ENCODE data around the gene MRTFB.

MRTFB gene

GRCh38 chr16:14129502-14129901 lies 58.4 kb downstream of the MRTFB start:
- DNase-seq (ENCODE audit: low read depth in 2 of 3, low spot score in 2 of 3): no peak

GRCh38 chr16:14131774-14132695 lies 60.9 kb downstream of the MRTFB start:
- DNase-seq (ENCODE audit: low read depth in 2 of 3, low spot score in 2 of 3): no peak

GRCh38 chr16:14132696-14133048 lies 61.6 kb downstream of the MRTFB start:
- no peak for DNase-seq (ENCODE audit: low read depth in 2 of 3, low spot score in 2 of 3)

- no peak for DNase-seq (ENCODE audit: low read depth in 2 of 3, low spot score in 2 of 3)
Observed at GRCh38 chr16:14133907-14134306, 62.8 kb downstream of the MRTFB start.

GRCh38 chr16:14135704-14136103 lies 64.6 kb downstream of the MRTFB start:
- DNase-seq (ENCODE audit: low read depth in 2 of 3, low spot score in 2 of 3): no peak

- DNase-seq (ENCODE audit: low read depth in 2 of 3, low spot score in 2 of 3): no peak
Observed at GRCh38 chr16:14139872-14140271, 68.8 kb downstream of the MRTFB start.

- no peak for DNase-seq (ENCODE audit: low read depth in 2 of 3, low spot score in 2 of 3)
Observed at GRCh38 chr16:14140923-14141322, 69.8 kb downstream of the MRTFB start.

- no peak for DNase-seq (ENCODE audit: low read depth in 2 of 3, low spot score in 2 of 3)
Observed at GRCh38 chr16:14146445-14146844, 75.3 kb downstream of the MRTFB start.

GRCh38 chr16:14148016-14148415 lies 76.9 kb downstream of the MRTFB start:
- no peak for DNase-seq (ENCODE audit: low read depth in 2 of 3, low spot score in 2 of 3)

- no peak for DNase-seq (ENCODE audit: low read depth in 2 of 3, low spot score in 2 of 3)
Observed at GRCh38 chr16:14148569-14148968, 77.5 kb downstream of the MRTFB start.

- no peak for DNase-seq (ENCODE audit: low read depth in 2 of 3, low spot score in 2 of 3)
Observed at GRCh38 chr16:14150796-14151195, 79.7 kb downstream of the MRTFB start.

- no peak for DNase-seq (ENCODE audit: low read depth in 2 of 3, low spot score in 2 of 3)
Observed at GRCh38 chr16:14151256-14152030, 80.3 kb downstream of the MRTFB start.

- no peak for DNase-seq (ENCODE audit: low read depth in 2 of 3, low spot score in 2 of 3)
Observed at GRCh38 chr16:14155572-14156190, 84.6 kb downstream of the MRTFB start.

- DNase-seq (ENCODE audit: low read depth in 2 of 3, low spot score in 2 of 3): no peak
Observed at GRCh38 chr16:14164916-14165662, 94.0 kb downstream of the MRTFB start.

GRCh38 chr16:14168146-14168545 lies 97.0 kb downstream of the MRTFB start:
- DNase-seq (ENCODE audit: low read depth in 2 of 3, low spot score in 2 of 3): no peak

GRCh38 chr16:14172200-14172809 lies 101.2 kb downstream of the MRTFB start:
- no peak for DNase-seq (ENCODE audit: low read depth in 2 of 3, low spot score in 2 of 3)

GRCh38 chr16:14175086-14175485 lies 104.0 kb downstream of the MRTFB start:
- DNase-seq (ENCODE audit: low read depth in 2 of 3, low spot score in 2 of 3): no peak

GRCh38 chr16:14177704-14178103 lies 106.6 kb downstream of the MRTFB start:
- no peak for DNase-seq (ENCODE audit: low read depth in 2 of 3, low spot score in 2 of 3)

GRCh38 chr16:14179116-14179515 lies 108.0 kb downstream of the MRTFB start:
- no peak for DNase-seq (ENCODE audit: low read depth in 2 of 3, low spot score in 2 of 3)

- no peak for DNase-seq (ENCODE audit: low read depth in 2 of 3, low spot score in 2 of 3)
Observed at GRCh38 chr16:14180481-14180944, 109.4 kb downstream of the MRTFB start.

All from activated CD8-positive, alpha-beta memory T cell treated with anti-CD3 and anti-CD28 coated beads for 48 hours (primary cell).